Upper lobe of right lung (tissue), 1 donor: ENCODE measurements around the gene CHD2. TPM values are rescaled to one million over a fixed set of nuclear protein-coding genes. Genes with fewer than 3 reads are reported as not detected.

Experiments
- ATAC-seq: fragments of 200-7000 bp; cut with Tn5 transposase; one replicate; pipeline ENCODE4 v1.9.1; 2020; ENCODE audit warnings: mild to moderate bottlenecking, moderate library complexity
- DNase-seq: peaks from one replicate; pipeline ENCODE4 v3.0.0-alpha.2; 2020
- H3K27ac ChIP-seq: fragments of 200-600 bp; one replicate; pipeline ENCODE4 v1.8.0; 2022
- H3K27me3 ChIP-seq: fragments of 200-600 bp; one replicate; pipeline ENCODE4 v1.8.0; 2022; ENCODE audit warnings: mild to moderate bottlenecking
- H3K36me3 ChIP-seq: fragments of 200-600 bp; one replicate; pipeline ENCODE4 v1.8.0; 2022
- H3K4me1 ChIP-seq: fragments of 200-600 bp; one replicate; pipeline ENCODE4 v1.8.0; 2022
- H3K4me3 ChIP-seq: fragments of 200-600 bp; one replicate; pipeline ENCODE4 v1.8.0; 2022; ENCODE audit warnings: mild to moderate bottlenecking
- H3K9me3 ChIP-seq: fragments of 200-600 bp; one replicate; pipeline ENCODE4 v1.8.0; 2022
- intact Hi-C: fragments of 100-400 bp; cut with DNase I; formaldehyde crosslinking; loops from one replicate; pipeline ENCODE4 v1.11.0; 2022
- total RNA-seq: library from RNA; stranded (reverse); fragmentation: NEBNext Ultra II Directional; extraction: Animal tissue kit (Norgen Biotek cat#: 25700); gene quantifications from one replicate; pipeline ENCODE4 v1.2.1, GENCODE V29; 2021
- TF ChIP-seq, protein P1 (sequence below): fragments of 200-600 bp; IDR thresholded peaks from one replicate; pipeline ENCODE4 v1.8.0; 2022; ENCODE audit warnings: antibody characterized with exemption
- donor health status: DM: no; HTN: yes; CAD: no; lungs with severe emphysema.

Gene CHD2
- total RNA-seq, 1 donor from 2014 or later, result 161 TPM

DNA sequence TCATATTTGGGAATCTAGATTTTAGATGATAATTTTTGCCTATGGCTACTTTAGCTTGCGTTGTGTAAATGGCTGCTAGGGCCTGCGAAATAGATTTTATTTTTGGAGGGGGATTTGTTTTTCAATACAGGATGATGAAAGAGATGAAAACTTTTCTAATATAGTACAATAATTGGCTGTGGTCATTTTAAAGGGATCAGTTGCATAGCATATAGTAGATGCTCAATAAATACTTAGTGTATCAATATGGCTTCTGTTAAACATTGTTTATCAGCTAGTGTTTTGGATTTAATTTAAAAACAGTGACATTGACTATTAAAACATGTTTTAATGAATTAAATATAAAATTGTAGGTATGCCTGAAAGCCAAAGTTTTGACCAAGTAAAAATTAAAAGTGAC, 6.9 kb upstream of the CHD2 start:
- no peak overlapping the region for H3K4me3 ChIP-seq
- no peaks in the 10 kb centered on the region for H3K27me3 ChIP-seq
- no peaks in the 10 kb centered on the region for H3K9me3 ChIP-seq
- intact Hi-C loops, result no loop called here
- ATAC-seq (no peak), DNase-seq (no peak)
- peaks cover 61% of the 10 kb centered on the region for H3K4me1 ChIP-seq
- TF ChIP-seq, protein P1, sequence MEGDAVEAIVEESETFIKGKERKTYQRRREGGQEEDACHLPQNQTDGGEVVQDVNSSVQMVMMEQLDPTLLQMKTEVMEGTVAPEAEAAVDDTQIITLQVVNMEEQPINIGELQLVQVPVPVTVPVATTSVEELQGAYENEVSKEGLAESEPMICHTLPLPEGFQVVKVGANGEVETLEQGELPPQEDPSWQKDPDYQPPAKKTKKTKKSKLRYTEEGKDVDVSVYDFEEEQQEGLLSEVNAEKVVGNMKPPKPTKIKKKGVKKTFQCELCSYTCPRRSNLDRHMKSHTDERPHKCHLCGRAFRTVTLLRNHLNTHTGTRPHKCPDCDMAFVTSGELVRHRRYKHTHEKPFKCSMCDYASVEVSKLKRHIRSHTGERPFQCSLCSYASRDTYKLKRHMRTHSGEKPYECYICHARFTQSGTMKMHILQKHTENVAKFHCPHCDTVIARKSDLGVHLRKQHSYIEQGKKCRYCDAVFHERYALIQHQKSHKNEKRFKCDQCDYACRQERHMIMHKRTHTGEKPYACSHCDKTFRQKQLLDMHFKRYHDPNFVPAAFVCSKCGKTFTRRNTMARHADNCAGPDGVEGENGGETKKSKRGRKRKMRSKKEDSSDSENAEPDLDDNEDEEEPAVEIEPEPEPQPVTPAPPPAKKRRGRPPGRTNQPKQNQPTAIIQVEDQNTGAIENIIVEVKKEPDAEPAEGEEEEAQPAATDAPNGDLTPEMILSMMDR, result no peak
- H3K27ac ChIP-seq, result no peak overlapping the region
- H3K36me3 ChIP-seq, result peaks cover 81% of the 10 kb centered on the region

DNA sequence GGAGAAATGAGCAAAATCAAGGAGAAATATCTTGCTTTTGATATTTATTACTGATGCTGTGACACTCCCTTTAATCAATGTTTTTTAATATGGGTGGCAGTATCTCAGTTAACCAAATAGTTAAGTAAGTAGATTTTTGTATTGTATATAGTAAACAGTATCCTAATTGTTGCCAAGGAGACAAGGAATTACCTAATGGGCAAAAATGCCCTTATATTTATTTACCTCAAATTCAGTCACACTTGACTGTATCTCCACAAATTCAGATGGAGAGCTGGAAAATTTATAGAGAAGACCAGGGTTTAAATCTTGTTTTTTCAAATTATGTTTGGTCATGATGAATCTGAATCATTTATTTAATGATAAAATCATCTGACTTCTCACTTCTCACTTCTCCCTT, 3.6 kb upstream of the CHD2 start:
- ATAC-seq (no peak), DNase-seq (no peak)
- Histone ChIP-seq H3K27ac (peak overlapping the region; percentile 8), H3K27me3 (no peaks in the 10 kb centered on the region), H3K4me1 (peaks cover 42% of the 10 kb centered on the region), H3K36me3 (peaks cover 61% of the 10 kb centered on the region), H3K4me3 (no peak overlapping the region), H3K9me3 (no peaks in the 10 kb centered on the region)
- intact Hi-C loops, result no loop called here
- TF ChIP-seq, protein P1, result no peak

DNA sequence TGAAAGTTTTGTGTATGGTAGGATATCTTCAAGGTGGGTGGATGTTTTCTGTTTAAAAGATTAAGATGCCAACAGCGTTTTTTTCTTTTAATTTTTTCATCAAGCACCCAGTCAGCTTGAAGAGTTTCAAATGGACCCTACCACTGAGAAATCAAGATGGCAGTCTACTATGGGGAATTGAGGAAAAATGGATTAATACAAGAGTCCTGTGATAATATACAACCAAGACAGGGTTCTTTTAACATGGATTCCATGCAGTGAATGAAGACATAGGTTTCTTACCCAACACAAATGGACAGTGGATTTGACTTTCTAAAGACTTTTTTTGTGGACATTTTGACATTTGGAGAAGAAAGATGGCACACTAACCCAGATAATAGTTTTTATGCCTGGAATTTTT, 2.5 kb upstream of the CHD2 start:
- Histone ChIP-seq H3K36me3 (peaks cover 57% of the 10 kb centered on the region), H3K9me3 (no peaks in the 10 kb centered on the region), H3K4me3 (no peak overlapping the region), H3K4me1 (peaks cover 38% of the 10 kb centered on the region), H3K27me3 (no peaks in the 10 kb centered on the region), H3K27ac (no peak overlapping the region)
- intact Hi-C loops, result no loop called here
- DNase-seq (no peak), ATAC-seq (no peak)
- TF ChIP-seq, protein P1, result no peak

DNA sequence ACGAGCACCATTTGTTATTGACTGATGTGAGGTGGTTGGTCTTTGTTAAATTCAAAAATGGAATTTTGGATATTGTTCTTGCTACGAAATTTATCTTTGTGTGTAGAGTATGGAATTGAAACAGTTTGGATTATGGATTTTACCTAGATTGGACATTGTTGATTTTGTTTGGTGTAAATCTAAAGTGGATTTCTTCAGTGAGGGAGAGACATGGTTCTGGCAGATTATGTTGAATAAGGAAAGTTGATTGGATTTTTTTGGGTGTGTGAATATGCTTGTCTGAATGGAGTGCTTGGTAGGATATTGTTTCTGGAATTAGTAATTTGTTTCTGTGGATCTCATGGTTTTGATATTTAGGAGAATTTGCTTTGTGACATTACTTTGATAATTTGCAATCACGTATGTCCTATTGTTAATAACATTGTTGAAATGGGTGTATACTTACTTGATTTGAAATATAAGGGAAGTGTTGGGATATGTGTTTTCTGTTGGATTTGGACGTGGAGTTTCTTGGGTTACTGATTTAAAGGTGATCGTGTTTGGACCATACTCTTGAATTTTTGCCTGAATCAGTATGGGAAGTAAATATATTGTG, 1.0 kb upstream of the CHD2 start:
- intact Hi-C loops, result no loop called here
- Histone ChIP-seq H3K4me3 (no peak overlapping the region), H3K4me1 (peaks cover 33% of the 10 kb centered on the region), H3K9me3 (no peaks in the 10 kb centered on the region), H3K27me3 (no peaks in the 10 kb centered on the region), H3K27ac (no peak overlapping the region), H3K36me3 (peaks cover 42% of the 10 kb centered on the region)
- no peak for DNase-seq
- ATAC-seq, result no peak
- TF ChIP-seq, protein P1, result no peak

DNA sequence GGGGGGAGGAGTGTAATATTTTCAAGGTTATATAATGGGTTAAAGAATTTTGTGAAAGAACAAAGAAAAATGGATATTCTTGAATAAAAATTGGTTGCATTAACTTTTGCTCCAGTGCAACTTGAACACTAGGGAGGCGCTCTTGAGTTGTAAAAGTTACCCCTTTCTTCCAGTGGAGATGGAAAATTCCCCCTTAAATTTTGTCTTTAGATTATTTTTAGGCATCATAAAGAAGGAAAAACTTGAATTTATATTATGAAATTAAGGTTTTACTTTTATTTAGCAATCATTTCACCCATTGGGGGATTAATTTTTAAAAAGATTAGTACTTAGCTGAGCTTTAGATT, 550 bp upstream of the CHD2 start:
- H3K9me3 ChIP-seq, result no peaks in the 10 kb centered on the region
- TF ChIP-seq, protein P1, result peak; percentile 48
- H3K36me3 ChIP-seq, result peaks cover 37% of the 10 kb centered on the region
- intact Hi-C loops, result no loop called here
- no peaks in the 10 kb centered on the region for H3K27me3 ChIP-seq
- ATAC-seq, result no peak
- peak overlapping the region; percentile 67 for H3K4me3 ChIP-seq
- peak overlapping the region; percentile 99 for H3K27ac ChIP-seq
- peaks cover 32% of the 10 kb centered on the region for H3K4me1 ChIP-seq
- no peak for DNase-seq

DNA sequence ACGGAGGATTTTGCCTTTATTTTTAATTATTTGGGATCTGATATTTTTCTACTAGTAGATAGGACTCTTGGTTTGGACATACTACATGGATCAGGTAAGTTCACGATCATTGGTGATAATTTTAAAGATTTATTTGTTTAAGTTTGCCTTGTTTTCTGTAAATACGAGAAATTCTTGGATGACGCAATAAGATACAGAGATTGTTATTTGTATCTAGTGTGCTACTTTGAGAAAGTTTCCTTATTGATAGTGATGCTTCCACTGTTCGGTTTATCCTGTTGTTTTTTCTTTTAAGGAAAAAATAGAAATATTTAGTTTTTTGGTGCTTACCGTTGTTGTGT, 577 bp downstream of the CHD2 start:
- DNase-seq, result no peak
- intact Hi-C loops, result no loop called here
- ATAC-seq, result no peak
- Histone ChIP-seq H3K4me1 (peaks cover 29% of the 10 kb centered on the region), H3K27me3 (no peaks in the 10 kb centered on the region), H3K9me3 (no peaks in the 10 kb centered on the region), H3K36me3 (peaks cover 26% of the 10 kb centered on the region), H3K4me3 (peak overlapping the region; percentile 67), H3K27ac (peak overlapping the region; percentile 99)
- TF ChIP-seq, protein P1, result no peak
